Activated naive CD4-positive, alpha-beta T cell treated with anti-CD3 and anti-CD28 coated beads, Interleukin-2, amount 50 U/mL, for 24 hours (primary cell): ENCODE data around the gene PI4KA.
"Not testable (repeated sequence)": the region's sequence is repeated elsewhere in the genome, so short reads cannot be mapped to it uniquely, and the experiment has no call there.

ENCODE experiments used
- H3K27ac Mint-ChIP-seq: one replicate; pipeline ENCODE4 v1.8.0; 2021; ENCODE audit warnings: mild to moderate bottlenecking, mixed read lengths
- H3K27me3 Mint-ChIP-seq: one replicate; pipeline ENCODE4 v1.8.0; 2021; ENCODE audit warnings: mixed read lengths
- H3K36me3 Mint-ChIP-seq: one replicate; pipeline ENCODE4 v1.8.0; 2021; ENCODE audit warnings: mixed read lengths
- H3K4me1 Mint-ChIP-seq: one replicate; pipeline ENCODE4 v1.8.0; 2021; ENCODE audit warnings: mixed read lengths
- H3K4me3 Mint-ChIP-seq: one replicate; pipeline ENCODE4 v1.8.0; 2021; ENCODE audit warnings: mild to moderate bottlenecking, mixed read lengths
- H3K9me3 Mint-ChIP-seq: one replicate; pipeline ENCODE4 v1.8.0; 2021; ENCODE audit warnings: mixed read lengths

PI4KA gene

GRCh38 chr22:20839837-20840645, 18.6 kb downstream of the PI4KA start:
- Mint-ChIP-seq H3K4me3 (peak overlapping the region; percentile 64), H3K9me3 (no peaks in the 10 kb centered on the region), H3K36me3 (peaks cover 8% of the 10 kb centered on the region), H3K4me1 (peaks cover 55% of the 10 kb centered on the region), H3K27ac (peak overlapping the region; percentile 8), H3K27me3 (no peaks in the 10 kb centered on the region)

DNA sequence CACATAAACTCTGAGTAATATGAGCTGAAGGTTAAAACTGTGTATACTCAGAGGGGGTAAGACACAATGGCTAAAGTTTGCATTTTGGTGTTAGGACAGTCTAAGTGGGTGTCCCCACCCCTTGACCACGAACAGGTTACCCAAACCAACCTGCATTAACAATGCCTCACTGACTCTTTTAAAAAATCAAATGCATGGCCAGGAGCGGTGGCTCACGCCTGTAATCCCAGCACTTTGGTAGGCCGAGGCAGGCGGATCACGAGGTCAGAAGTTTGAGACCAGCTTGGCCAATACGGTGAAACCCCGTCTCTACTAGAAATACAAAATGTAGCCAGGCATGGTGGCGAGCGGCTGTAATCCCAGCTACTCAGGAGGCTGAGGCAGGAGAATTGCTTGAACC, 19.3 kb downstream of the PI4KA start:
- H3K4me1 Mint-ChIP-seq, result peaks cover 48% of the 10 kb centered on the region
- not testable (repeated sequence) for H3K27me3 Mint-ChIP-seq

DNA sequence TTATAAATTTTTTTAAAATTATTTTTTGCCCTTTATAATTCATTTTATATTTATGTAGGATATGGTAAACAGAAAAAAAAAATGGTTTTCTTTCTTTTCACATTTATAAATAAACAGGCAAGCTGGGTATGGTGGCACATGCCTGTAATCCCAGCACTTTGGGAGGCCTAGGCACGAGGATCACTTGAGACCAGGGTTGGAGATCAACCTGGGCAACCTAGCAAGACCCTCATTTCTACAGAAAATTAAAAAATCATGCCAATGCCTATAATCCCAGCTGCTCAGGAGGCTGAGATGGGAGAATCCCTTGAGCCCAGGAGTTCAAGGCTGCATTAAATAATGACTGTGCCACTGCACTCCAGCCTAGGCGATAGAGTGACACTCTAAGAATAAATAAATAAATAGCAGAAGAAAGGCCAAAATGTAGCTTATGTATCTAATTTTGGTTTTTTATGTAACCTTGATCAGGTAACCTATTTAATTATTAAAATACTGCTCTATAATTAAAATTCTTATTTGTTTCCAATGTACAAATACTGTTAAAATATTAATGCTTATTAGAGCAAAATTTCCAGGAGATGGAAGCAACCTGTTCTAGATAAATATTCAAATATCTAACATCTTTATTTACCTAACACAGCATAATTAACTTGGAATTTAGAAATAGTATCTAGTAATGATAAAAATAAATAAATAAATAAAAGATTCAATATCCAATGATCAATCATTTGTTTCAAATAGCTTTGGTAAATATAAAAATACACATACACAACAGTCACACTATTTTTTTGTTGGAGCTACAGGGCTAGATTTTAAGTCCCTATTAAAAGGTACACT, 21.4 kb downstream of the PI4KA start:
- H3K27me3 Mint-ChIP-seq, result no peaks in the 10 kb centered on the region
- H3K27ac Mint-ChIP-seq, result no peak overlapping the region
- no peaks in the 10 kb centered on the region for H3K9me3 Mint-ChIP-seq
- peaks cover 34% of the 10 kb centered on the region for H3K4me1 Mint-ChIP-seq
- no peak overlapping the region for H3K4me3 Mint-ChIP-seq
- H3K36me3 Mint-ChIP-seq, result peaks cover 16% of the 10 kb centered on the region

More for the DNA sequence above, 19.3 kb downstream of the PI4KA start:
- H3K4me3 Mint-ChIP-seq, H3K9me3 Mint-ChIP-seq, H3K36me3 Mint-ChIP-seq, H3K27ac Mint-ChIP-seq: not testable (repeated sequence)

DNA sequence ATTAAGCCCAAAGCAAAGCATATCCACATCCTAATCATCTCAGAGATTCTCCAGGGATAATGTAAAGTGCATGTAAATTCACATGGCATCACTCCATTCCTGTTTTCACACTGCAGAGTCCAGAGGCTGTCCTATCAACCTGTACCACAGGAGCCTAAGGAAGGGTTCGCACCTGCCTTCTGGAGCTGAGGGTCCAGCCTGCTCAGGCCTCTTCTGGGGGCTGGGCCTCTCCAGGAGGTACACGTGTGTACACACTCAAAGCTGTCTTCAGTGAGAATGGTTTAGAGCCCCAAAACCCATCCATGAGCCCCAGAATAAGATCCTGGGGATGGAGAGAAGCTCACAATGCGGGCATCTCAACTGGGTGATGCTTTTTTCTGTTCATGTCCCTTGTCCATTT, 23.9 kb downstream of the PI4KA start:
- Mint-ChIP-seq H3K4me1 (peaks cover 10% of the 10 kb centered on the region), H3K4me3 (no peak overlapping the region), H3K9me3 (no peaks in the 10 kb centered on the region), H3K27me3 (no peaks in the 10 kb centered on the region), H3K36me3 (peaks cover 22% of the 10 kb centered on the region), H3K27ac (no peak overlapping the region)

- no peak overlapping the region for H3K27ac Mint-ChIP-seq
- no peak overlapping the region for H3K4me3 Mint-ChIP-seq
- H3K9me3 Mint-ChIP-seq, result no peaks in the 10 kb centered on the region
- no peaks in the 10 kb centered on the region for H3K27me3 Mint-ChIP-seq
- H3K36me3 Mint-ChIP-seq, result peaks cover 27% of the 10 kb centered on the region
- H3K4me1 Mint-ChIP-seq, result peaks cover 8% of the 10 kb centered on the region
Observed at GRCh38 chr22:20834206-20834605, 24.4 kb downstream of the PI4KA start.

DNA sequence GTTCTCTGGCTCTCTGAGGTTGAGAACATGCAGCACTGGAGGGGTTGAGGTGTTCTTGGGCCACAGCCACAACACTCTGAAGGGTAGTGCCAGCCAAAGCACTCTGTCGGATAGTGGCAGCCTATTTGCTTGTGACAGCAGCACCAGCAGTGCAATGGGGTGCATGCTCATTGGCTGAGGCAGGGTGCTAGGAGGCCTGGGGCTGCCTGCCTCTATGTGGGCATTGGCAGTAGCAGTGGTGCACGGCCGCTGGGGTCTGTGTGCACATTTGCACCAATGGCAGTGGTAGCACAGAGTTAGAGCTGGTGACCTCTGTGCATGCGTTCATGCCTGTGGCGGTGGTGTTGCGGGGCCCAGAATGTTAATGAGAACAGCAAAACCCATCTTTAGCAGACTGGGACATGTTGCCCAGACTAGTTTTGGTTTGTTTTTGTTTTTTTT, 25.4 kb downstream of the PI4KA start:
- H3K27ac Mint-ChIP-seq, result no peak overlapping the region
- peaks cover 3% of the 10 kb centered on the region for H3K4me1 Mint-ChIP-seq
- H3K9me3 Mint-ChIP-seq, result no peaks in the 10 kb centered on the region
- H3K27me3 Mint-ChIP-seq, result no peaks in the 10 kb centered on the region
- no peak overlapping the region for H3K4me3 Mint-ChIP-seq
- peaks cover 27% of the 10 kb centered on the region for H3K36me3 Mint-ChIP-seq

GRCh38 chr22:20829491-20830134, 29.0 kb downstream of the PI4KA start:
- no peaks in the 10 kb centered on the region for H3K9me3 Mint-ChIP-seq
- no peak overlapping the region for H3K27ac Mint-ChIP-seq
- H3K36me3 Mint-ChIP-seq, result peaks cover 29% of the 10 kb centered on the region
- H3K4me1 Mint-ChIP-seq, result no peaks in the 10 kb centered on the region
- H3K27me3 Mint-ChIP-seq, result no peaks in the 10 kb centered on the region
- no peak overlapping the region for H3K4me3 Mint-ChIP-seq

DNA sequence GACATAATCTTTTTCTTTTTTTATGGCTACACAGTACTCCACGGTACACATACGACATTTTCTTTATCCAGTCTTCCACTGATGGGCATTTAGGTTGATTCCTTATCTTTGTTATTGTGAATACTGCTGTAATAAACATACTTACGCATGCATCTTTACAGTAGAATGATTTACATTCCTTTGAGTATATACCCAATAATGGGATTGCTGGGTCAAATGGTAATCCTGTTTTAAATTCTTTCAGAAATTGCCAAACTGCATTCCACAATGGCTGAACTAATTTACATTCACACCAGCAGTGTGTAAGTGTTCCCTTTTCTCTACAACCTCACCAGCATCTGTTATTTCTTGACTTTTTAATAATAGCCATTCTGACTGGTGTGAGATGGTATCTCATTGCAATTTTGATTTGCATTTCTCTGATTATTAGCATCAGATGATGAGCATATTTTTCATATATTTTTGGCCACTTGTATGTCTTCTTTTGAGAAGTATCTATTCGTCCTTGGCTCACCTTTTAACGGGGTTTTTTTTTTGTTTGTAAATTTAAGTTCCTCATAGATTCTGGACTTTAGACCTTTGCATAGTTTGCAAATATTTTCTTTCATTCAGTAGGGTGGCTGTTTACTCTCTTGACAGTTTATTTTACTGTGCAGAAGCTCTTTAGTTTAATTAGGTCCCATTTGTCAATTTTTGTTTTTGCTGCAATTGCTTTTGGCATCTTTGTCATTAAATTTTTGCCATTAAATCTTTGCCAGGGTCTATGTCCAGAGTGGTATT, 32.0 kb downstream of the PI4KA start:
- H3K4me1 Mint-ChIP-seq, H3K4me3 Mint-ChIP-seq, H3K9me3 Mint-ChIP-seq, H3K27ac Mint-ChIP-seq, H3K27me3 Mint-ChIP-seq: not testable (repeated sequence)
- peaks cover 26% of the 10 kb centered on the region for H3K36me3 Mint-ChIP-seq

GRCh38 chr22:20825624-20826023, 33.0 kb downstream of the PI4KA start:
- Mint-ChIP-seq H3K4me1 (no peaks in the 10 kb centered on the region), H3K27me3 (no peaks in the 10 kb centered on the region), H3K27ac (no peak overlapping the region), H3K4me3 (no peak overlapping the region), H3K9me3 (no peaks in the 10 kb centered on the region), H3K36me3 (peaks cover 26% of the 10 kb centered on the region)

- H3K9me3 Mint-ChIP-seq, result not testable (repeated sequence)
Observed at GRCh38 chr22:20825216-20825615, 33.4 kb downstream of the PI4KA start.

DNA sequence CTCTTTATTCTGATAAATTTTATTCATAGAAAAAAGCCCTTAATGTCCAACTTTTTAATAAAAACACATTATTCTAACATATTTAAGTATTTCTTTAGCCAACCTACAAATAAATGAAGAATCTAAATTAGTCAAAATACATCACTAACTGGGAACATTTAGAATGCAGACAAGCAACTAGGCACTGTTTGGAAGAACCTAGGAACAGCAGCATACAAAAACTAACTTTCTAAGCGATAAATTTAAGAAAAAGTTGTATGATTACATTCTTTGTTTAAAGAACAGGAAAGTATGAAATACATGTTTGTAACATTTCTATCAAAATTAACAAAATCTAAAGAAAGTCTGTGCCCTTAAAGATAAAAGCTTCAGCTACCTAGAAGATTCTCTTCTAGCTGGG, 35.3 kb downstream of the PI4KA start:
- Mint-ChIP-seq H3K27me3 (no peaks in the 10 kb centered on the region), H3K9me3 (no peaks in the 10 kb centered on the region), H3K4me3 (no peak overlapping the region), H3K36me3 (peaks cover 19% of the 10 kb centered on the region), H3K4me1 (no peaks in the 10 kb centered on the region), H3K27ac (no peak overlapping the region)

More at GRCh38 chr22:20825216-20825615, 33.4 kb downstream of the PI4KA start:
- H3K27me3 Mint-ChIP-seq, H3K4me1 Mint-ChIP-seq, H3K4me3 Mint-ChIP-seq, H3K27ac Mint-ChIP-seq: not testable (repeated sequence)
- H3K36me3 Mint-ChIP-seq, result peaks cover 22% of the 10 kb centered on the region

- Mint-ChIP-seq H3K4me3 (no peak overlapping the region), H3K27ac (no peak overlapping the region), H3K27me3 (no peaks in the 10 kb centered on the region), H3K9me3 (no peaks in the 10 kb centered on the region), H3K36me3 (peaks cover 19% of the 10 kb centered on the region), H3K4me1 (no peaks in the 10 kb centered on the region)
Observed at GRCh38 chr22:20822240-20822639, 36.4 kb downstream of the PI4KA start.

- H3K4me1 Mint-ChIP-seq, H3K9me3 Mint-ChIP-seq, H3K27ac Mint-ChIP-seq, H3K4me3 Mint-ChIP-seq, H3K27me3 Mint-ChIP-seq: not testable (repeated sequence)
- H3K36me3 Mint-ChIP-seq, result peaks cover 15% of the 10 kb centered on the region
Observed at GRCh38 chr22:20821717-20822239, 36.8 kb downstream of the PI4KA start.

DNA sequence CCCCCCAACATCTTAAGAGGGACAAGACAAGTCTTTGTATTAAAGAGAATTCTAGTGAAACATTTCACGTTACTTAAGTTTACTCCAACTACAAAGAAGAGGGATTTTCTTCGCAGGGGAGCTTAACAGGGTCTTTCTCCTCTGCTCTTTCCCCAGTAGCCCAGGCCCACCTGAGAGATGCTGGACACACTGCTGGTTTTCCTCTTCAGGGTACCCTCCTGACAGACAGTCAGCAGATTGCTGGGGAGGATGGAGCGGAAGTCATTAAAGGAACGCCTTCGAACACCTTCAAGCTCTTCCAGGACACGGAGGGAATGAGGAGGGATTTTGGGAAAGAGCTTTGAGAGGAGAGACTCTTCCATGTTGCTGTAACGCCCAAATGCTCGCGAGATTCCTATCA, 39.1 kb downstream of the PI4KA start:
- no peaks in the 10 kb centered on the region for H3K4me1 Mint-ChIP-seq
- H3K4me3 Mint-ChIP-seq, result no peak overlapping the region
- no peak overlapping the region for H3K27ac Mint-ChIP-seq
- H3K9me3 Mint-ChIP-seq, result no peaks in the 10 kb centered on the region
- H3K36me3 Mint-ChIP-seq, result peaks cover 16% of the 10 kb centered on the region
- no peaks in the 10 kb centered on the region for H3K27me3 Mint-ChIP-seq

GRCh38 chr22:20818471-20818870, 40.1 kb downstream of the PI4KA start:
- no peak overlapping the region for H3K4me3 Mint-ChIP-seq
- H3K27ac Mint-ChIP-seq, result no peak overlapping the region
- H3K36me3 Mint-ChIP-seq, result peaks cover 21% of the 10 kb centered on the region
- no peaks in the 10 kb centered on the region for H3K27me3 Mint-ChIP-seq
- H3K4me1 Mint-ChIP-seq, result no peaks in the 10 kb centered on the region
- H3K9me3 Mint-ChIP-seq, result no peaks in the 10 kb centered on the region
